NB4 (cell line): ENCODE data around the gene CPNE4.

Experiments used
- CTCF ChIP-seq: IDR thresholded peaks from one replicate; pipeline ENCODE4 v1.5.1; 2012; ENCODE audit warnings: low read depth, low read length
- POLR2A ChIP-seq: IDR thresholded peaks from 2 replicates; pipeline ENCODE4 v1.6.1; 2011; ENCODE audit warnings: mild to moderate bottlenecking; ENCODE audit not compliant: insufficient read length; ENCODE audit errors: extremely low read depth

DNA sequence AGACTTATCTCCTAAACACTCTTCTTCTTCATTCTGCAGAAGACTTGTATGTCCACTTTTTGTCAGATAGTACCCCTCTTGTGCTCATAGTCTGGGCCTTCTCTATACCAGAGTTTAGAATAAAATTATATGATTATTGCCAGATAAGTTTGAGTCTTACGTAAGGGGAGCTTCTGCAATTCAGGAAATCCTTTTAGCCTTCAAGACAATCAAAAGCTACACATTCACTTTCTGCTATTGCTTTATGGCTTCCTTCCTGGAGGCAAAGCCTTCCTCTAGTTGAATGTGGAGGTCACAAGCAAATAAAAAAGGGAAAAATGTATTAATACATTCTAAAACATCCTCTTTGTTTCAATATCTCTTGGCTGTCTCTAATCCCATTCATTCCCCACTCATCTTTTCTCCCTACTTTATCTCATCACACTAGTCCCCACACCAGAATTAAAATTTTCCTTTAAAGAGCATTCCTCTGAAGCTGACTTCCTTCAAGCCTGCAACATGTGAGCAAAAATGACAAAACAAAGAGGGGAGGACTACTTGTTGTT is 186.8 kb downstream of the CPNE4 start:
- no peak for TF ChIP-seq CTCF
- TF ChIP-seq POLR2A, result no peak
